Transverse colon (tissue), 4 donors: ENCODE measurements around the gene ZFTA. TPM values are rescaled to one million over a fixed set of nuclear protein-coding genes. Genes with fewer than 3 reads are reported as not detected.
"Not testable (repeated sequence)": the region's sequence is repeated elsewhere in the genome, so short reads cannot be mapped to it uniquely, and the experiment has no call there.

ENCODE experiments used
- DNase-seq: peaks from one replicate; pipeline ENCODE4 v3.0.0-alpha.2; 2019
- H3K27ac ChIP-seq, 4 donors: fragments of 200-600 bp; sonication (generic); 2 replicates each; pipeline ENCODE4 v1.5.1; 2016 to 2018; ENCODE audit warnings: inconsistent platforms in 4 of 4
- H3K27me3 ChIP-seq: fragments of 200-600 bp; sonication (generic); 2 replicates; pipeline ENCODE4 v1.5.1; 2017; ENCODE audit warnings: inconsistent platforms
- H3K36me3 ChIP-seq, 4 donors: fragments of 200-600 bp; sonication (generic); 2 replicates each; pipeline ENCODE4 v1.5.1; 2017 to 2019; ENCODE audit warnings: inconsistent platforms in 4 of 4
- H3K4me1 ChIP-seq, 4 donors: fragments of 200-600 bp; sonication (generic); 2 replicates each; pipeline ENCODE4 v1.5.1; 2017 to 2020; ENCODE audit warnings: inconsistent platforms in 4 of 4
- H3K4me3 ChIP-seq, 4 donors: fragments of 200-600 bp; sonication (generic); 1 replicate in 1 of 4; 2 replicates in 3 of 4; pipeline versions ENCODE4 v1.5.1 to v1.6.1; 2017 to 2019; ENCODE audit warnings: inconsistent platforms in 4 of 4
- H3K9me3 ChIP-seq, 2 donors: fragments of 200-600 bp; sonication (generic); 2 replicates each; pipeline ENCODE4 v1.5.1; 2017 to 2019; ENCODE audit warnings: inconsistent platforms in 2 of 2
- EP300 ChIP-seq: sonication (generic); formaldehyde crosslinking; IDR thresholded peaks from one replicate; pipeline ENCODE4 v1.6.1; 2017; ENCODE audit warnings: antibody characterized with exemption, low read depth
- POLR2A ChIP-seq: fragments of 450-650 bp; IDR thresholded peaks from one replicate; pipeline ENCODE4 v1.6.1; 2016; ENCODE audit warnings: antibody characterized with exemption, mild to moderate bottlenecking, moderate library complexity
- POLR2AphosphoS5 ChIP-seq, 3 donors: sonication (generic); formaldehyde crosslinking; IDR thresholded peaks; one replicate each; pipeline ENCODE4 v1.6.1; 2016; ENCODE audit warnings: antibody characterized with exemption in 3 of 3
- WGBS, 2 donors: methylation state at CpG; one replicate each; pipeline ENCODE4 v1.1.5; 2018; ENCODE audit warnings: low coverage in 1 of 2; 5-methylcytosine and 5-hydroxymethylcytosine counted together
- in situ Hi-C, 4 donors: fragments of 200-750 bp; cut with MboI; loops; one replicate each; pipeline versions ENCODE4 v1.15.0 to v1.15.1; 2017; ENCODE audit warnings: low sequenced_read_pairs in 3 of 4, low pct_ligation_motif_present in 1 of 4, low pct_unique_long_range_greater_than_20kb in 1 of 4
- intact Hi-C: fragments of 100-400 bp; cut with DNase I; formaldehyde crosslinking; loops from one replicate; pipeline ENCODE4 v1.15.1; 2023; ENCODE audit warnings: low total_unique reads
- total RNA-seq, 4 donors: library from RNA; depleted of rRNA; stranded (reverse); fragments of >200 nt; gene quantifications; one replicate each; pipeline ENCODE4 v1.1.0, GENCODE V29; 2016
- TF ChIP-seq, protein P1 (sequence below), 5 experiments: fragments of 200-600 bp in 3 of 5; fragments of 450-650 bp in 2 of 5; sonication (generic) in 3 of 5; IDR thresholded peaks; 1 replicate in 2 of 5; 2 replicates in 3 of 5; pipeline ENCODE4 v1.5.1; 2016 to 2017; ENCODE audit warnings: antibody characterized with exemption in 5 of 5, inconsistent platforms in 3 of 5, mild to moderate bottlenecking in 2 of 5, moderate library complexity in 1 of 5

The ZFTA gene
- total RNA-seq, 4 donors from 2014 or later: 4.6 to 15.7 (median 11.0) TPM

DNA sequence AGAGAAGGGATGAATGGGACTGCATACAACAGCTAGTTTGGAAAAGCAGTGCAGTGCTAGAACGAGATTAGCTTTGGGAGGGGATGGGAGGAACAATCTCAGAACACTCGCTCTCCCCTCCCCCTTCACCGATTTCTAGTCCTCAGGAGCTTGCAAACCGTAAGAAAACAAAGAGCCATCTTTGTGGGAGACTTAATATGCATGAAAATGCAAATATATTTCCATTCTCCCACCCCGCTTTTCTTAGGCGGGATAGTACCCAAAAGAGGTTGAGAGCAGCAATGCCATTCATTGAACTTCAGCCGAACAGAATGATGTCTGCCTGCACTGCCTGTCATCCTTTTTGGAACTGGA, 45.8 kb upstream of the ZFTA start:
- DNase-seq: no peak
- Histone ChIP-seq H3K4me1 (peaks cover 12 to 23% (median 20%) of the 10 kb centered on the region in 4 donors), H3K36me3 (peaks cover 0 to 15% (median 0%) of the 10 kb centered on the region in 4 donors), H3K9me3 (no peaks in the 10 kb centered on the region), H3K27me3 (no peaks in the 10 kb centered on the region), H3K4me3 (peak overlapping the region; percentile 71 to 87 (median 79)), H3K27ac (peak overlapping the region; percentile 77 to 87 (median 82))
- TF ChIP-seq POLR2A (no peak), EP300 (no peak), POLR2AphosphoS5 (IDR thresholded peaks at IDR 0.05) (no peak)
- TF ChIP-seq, protein P1, sequence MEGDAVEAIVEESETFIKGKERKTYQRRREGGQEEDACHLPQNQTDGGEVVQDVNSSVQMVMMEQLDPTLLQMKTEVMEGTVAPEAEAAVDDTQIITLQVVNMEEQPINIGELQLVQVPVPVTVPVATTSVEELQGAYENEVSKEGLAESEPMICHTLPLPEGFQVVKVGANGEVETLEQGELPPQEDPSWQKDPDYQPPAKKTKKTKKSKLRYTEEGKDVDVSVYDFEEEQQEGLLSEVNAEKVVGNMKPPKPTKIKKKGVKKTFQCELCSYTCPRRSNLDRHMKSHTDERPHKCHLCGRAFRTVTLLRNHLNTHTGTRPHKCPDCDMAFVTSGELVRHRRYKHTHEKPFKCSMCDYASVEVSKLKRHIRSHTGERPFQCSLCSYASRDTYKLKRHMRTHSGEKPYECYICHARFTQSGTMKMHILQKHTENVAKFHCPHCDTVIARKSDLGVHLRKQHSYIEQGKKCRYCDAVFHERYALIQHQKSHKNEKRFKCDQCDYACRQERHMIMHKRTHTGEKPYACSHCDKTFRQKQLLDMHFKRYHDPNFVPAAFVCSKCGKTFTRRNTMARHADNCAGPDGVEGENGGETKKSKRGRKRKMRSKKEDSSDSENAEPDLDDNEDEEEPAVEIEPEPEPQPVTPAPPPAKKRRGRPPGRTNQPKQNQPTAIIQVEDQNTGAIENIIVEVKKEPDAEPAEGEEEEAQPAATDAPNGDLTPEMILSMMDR (IDR thresholded peaks at IDR 0.05): no peak
- intact Hi-C loops (loop anchor here (5.0 kb wide), 1 partner anchor 47 kb away; the partner anchor contains the start of gene ZFTA), in situ Hi-C loops (no loop called here)
- 17% methylated on average over 7 of the region's 7 CpGs; no CpG with 5 or more reads in 1 of the 2 donors for WGBS, 2 donors

DNA sequence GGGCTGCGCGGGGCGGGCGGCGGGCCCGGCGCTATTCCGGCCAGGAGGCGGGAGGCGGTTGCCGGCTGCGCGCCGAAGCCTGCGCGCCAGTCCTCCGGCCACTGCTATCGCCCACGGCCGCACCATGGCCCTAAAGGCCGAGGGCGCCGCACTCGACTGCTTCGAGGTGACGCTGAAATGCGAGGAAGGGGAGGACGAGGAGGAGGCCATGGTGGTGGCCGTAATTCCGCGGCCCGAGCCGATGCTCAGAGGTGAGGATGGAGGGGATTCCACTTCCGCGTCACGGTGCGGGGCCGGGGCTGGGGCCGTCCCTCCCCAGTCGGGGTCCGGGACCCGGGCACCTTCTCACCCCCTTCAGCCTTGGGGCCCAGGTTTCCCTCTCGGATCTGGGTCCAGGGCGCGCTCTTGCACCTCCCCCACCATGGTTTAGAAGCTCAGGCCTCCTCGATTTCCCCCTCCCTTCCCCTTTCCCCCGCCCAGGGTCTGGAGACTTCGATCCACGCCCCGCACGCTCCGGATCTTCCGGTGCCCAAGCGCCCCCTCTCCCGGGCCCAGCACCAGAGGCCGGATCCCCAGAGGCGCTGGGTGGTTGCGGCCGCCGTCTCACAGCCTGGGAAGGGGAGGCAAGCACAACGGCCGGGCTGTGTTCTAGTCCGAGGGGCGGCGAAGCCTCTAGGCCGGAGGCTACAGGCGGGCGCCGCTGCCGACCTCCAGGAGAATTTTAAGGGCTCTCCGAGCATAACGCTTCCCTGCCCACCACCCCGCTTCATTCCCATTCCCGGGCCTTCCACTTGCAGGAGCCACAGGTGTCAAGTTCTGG, 45.2 kb upstream of the ZFTA start:
- peak; percentile 47 for DNase-seq
- intact Hi-C loops (loop anchor here (5.0 kb wide), 1 partner anchor 46 kb away; the partner anchor contains the start of gene ZFTA), in situ Hi-C loops (no loop called here)
- TF ChIP-seq POLR2AphosphoS5 (IDR thresholded peaks at IDR 0.05) (no peak), EP300 (no peak)
- no peaks in the 10 kb centered on the region for H3K27me3 ChIP-seq
- peaks cover 12 to 23% (median 20%) of the 10 kb centered on the region in 4 donors for H3K4me1 ChIP-seq
- H3K9me3 ChIP-seq: no peaks in the 10 kb centered on the region
- H3K4me3 ChIP-seq: peak overlapping the region; percentile 71 to 87 (median 79)
- H3K27ac ChIP-seq: peak overlapping the region; percentile 77 to 87 (median 82)
- 0% methylated on average over 7 to 53 of the region's 74 CpGs for WGBS, 2 donors
- peaks cover 0 to 10% (median 0%) of the 10 kb centered on the region in 4 donors for H3K36me3 ChIP-seq

DNA sequence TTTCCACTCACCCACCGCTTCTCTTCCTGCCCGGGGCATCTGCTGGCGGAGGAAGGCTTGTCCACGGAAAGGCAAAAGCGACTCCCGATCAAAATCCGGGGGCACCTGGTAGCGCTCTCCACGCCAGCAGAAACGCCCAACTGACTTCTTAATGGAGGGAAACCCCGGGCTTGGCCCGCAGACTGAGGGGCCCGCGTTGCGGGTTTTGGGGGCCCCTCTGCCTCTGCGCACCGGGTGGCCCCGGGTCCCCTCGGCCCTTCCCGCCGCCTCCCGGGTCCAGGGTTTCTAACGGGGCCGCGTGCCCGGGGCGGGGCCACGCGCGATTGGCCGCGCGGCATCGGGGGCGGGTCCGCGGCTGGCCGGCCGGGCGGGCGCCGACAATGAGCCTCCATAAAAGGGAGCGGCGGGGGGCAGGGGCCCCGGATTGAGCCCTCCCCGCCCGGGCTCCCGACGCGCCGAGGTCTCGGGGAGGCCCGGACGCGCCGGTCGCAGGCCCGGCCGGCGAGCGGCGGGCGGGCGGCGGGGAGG, 44.5 kb upstream of the ZFTA start, which contains the start of gene SPINDOC:
TSS of gene SPINDOC (plus strand) at position 422 of the 528 bp plus-strand sequence. CDS start 231 bp downstream, outside the sequence.
- peaks cover 12 to 23% (median 20%) of the 10 kb centered on the region in 4 donors for H3K4me1 ChIP-seq
- H3K36me3 ChIP-seq: peaks cover 0 to 3% (median 0%) of the 10 kb centered on the region in 4 donors
- no peaks in the 10 kb centered on the region for H3K9me3 ChIP-seq
- no peak for TF ChIP-seq EP300
- no peak for TF ChIP-seq POLR2A
- peak in 2 of 3 donors; percentile 25 to 32 for TF ChIP-seq POLR2AphosphoS5 (IDR thresholded peaks at IDR 0.05)
- peak within 1 kb of the TSS; percentile 71 to 87 (median 79) for H3K4me3 ChIP-seq
- no peaks in the 10 kb centered on the region for H3K27me3 ChIP-seq
- 0 to 1% methylated on average over 2 to 39 of the region's 65 CpGs for WGBS, 2 donors
- in situ Hi-C loops (no loop called here), intact Hi-C loops (loop anchor here (5.0 kb wide), 1 partner anchor 46 kb away; the partner anchor contains the start of gene ZFTA)
- peak; percentile 82 for DNase-seq
- H3K27ac ChIP-seq: peak within 1 kb of the TSS; percentile 77 to 87 (median 82)

DNA sequence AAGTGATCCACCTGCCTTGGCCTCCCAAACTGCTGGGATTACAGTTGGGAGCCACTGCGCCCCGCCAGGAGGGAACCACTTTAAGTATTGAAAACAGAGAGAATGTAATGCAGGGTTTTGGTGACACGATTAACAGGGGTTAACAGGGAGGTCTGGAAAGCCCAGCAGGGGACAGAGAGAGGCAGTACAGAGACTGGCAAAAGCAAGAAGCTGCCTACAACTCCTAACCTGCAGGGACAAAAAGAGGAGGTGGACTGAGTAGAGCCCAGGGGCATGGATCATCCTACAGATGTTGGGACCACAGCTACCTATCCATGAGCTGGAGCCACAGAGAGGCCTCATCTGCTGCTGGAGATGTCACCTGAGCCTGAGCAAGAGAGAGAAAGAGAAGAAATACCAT, 42.9 kb upstream of the ZFTA start:
- 67 to 92% methylated on average over 1 to 3 of the region's 3 CpGs for WGBS, 2 donors
- intact Hi-C loops: loop anchor here (5.0 kb wide), 1 partner anchor 44 kb away; the partner anchor contains the start of gene ZFTA

DNA sequence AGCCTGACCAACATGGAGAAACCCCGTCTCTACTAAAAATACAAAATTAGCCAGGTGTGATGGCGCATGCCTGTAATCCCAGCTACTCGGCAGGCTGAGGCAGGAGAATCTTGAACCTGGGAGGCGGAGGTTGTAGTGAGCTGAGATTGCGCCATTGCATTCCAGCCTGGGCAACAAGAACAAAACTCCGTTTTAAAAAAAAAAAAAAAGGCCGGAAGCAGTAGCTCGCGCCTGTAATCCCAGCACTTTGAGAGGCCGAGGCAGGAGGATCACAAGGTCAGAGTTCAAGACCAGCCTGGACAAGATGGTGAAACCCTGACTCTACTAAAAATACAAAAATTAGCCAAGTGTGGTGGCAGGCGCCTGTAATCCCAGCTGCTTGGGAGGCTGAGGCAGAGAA, 41.8 kb upstream of the ZFTA start:
- H3K36me3 ChIP-seq, H3K4me3 ChIP-seq, H3K27me3 ChIP-seq, in situ Hi-C loops, H3K27ac ChIP-seq, DNase-seq, H3K9me3 ChIP-seq: not testable (repeated sequence)
- intact Hi-C loops: loop anchor here (5.0 kb wide), 1 partner anchor 43 kb away; the partner anchor contains the start of gene ZFTA
- peaks cover 11 to 22% (median 19%) of the 10 kb centered on the region in 4 donors for H3K4me1 ChIP-seq
- WGBS, 2 donors: 91 to 96% methylated on average over 5 to 11 of the region's 11 CpGs

More for the DNA sequence above, 42.9 kb upstream of the ZFTA start:
- H3K4me1 ChIP-seq: peaks cover 12 to 23% (median 20%) of the 10 kb centered on the region in 4 donors
- in situ Hi-C loops: no loop called here
- DNase-seq: no peak
- TF ChIP-seq POLR2AphosphoS5 (IDR thresholded peaks at IDR 0.05): no peak
- TF ChIP-seq POLR2A: no peak
- TF ChIP-seq EP300: no peak
- TF ChIP-seq, protein P1 (IDR thresholded peaks at IDR 0.05): no peak
- H3K9me3 ChIP-seq: no peaks in the 10 kb centered on the region
- no peak overlapping the region for H3K4me3 ChIP-seq
- H3K27me3 ChIP-seq: no peaks in the 10 kb centered on the region
- H3K36me3 ChIP-seq: no peaks in the 10 kb centered on the region
- H3K27ac ChIP-seq: no peak overlapping the region
